Limb (tissue), 2 donors: Measurements from ENCODE around the gene SPIB.
"Not testable (repeated sequence)": the region's sequence is repeated elsewhere in the genome, so short reads cannot be mapped to it uniquely, and the experiment has no call there.

Source experiments
- DNase-seq, 2 donors: peaks; one replicate each; pipeline ENCODE4 v3.0.0-alpha.2; 2016; ENCODE audit errors: extremely low spot score in 2 of 2

SPIB gene

DNA sequence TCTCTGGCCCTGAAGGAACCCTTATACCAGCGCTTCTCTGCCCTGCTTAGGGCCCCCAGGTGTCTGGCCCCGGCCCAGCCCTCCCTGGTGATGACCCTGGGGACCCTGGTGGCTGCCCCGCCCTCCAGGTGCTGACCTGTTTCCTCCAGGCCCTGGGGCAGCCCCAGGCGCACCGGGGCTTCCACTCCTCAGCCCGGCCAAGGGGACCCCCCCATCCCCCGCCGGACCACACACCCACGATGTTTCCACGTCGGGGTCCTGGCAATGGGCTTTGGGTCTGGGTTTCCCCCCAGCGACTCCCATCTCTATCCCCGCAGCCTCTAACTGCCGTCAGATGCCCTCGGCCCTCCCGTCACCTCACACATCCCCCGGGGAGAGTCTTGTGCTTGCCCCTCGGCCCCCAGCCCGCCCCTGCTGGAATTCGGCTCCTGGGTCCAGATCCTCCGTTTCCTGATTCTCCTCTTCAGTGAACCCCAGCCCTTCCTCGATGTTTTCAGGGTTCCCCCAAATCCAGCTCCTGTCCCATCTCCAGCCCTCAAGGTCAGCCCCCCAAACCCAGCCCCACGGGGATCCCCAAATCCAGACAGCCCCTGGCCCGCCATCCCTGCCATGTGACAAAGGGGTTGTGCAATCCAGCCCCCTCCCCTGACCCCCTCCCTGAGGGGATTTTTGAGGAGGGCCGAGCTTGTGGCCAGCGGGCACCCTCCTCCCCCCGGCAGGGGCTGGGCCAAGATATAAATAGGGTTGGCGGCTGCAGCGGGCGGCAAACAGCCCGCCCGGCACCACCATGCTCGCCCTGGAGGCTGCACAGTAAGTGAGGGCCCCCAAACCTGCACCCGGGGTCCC, at the start of gene SPIB:
TSS of gene SPIB (plus strand) at position 763 of the 846 bp plus-strand sequence. CDS start at position 788, 25 bp downstream.
- no peak for DNase-seq

DNA sequence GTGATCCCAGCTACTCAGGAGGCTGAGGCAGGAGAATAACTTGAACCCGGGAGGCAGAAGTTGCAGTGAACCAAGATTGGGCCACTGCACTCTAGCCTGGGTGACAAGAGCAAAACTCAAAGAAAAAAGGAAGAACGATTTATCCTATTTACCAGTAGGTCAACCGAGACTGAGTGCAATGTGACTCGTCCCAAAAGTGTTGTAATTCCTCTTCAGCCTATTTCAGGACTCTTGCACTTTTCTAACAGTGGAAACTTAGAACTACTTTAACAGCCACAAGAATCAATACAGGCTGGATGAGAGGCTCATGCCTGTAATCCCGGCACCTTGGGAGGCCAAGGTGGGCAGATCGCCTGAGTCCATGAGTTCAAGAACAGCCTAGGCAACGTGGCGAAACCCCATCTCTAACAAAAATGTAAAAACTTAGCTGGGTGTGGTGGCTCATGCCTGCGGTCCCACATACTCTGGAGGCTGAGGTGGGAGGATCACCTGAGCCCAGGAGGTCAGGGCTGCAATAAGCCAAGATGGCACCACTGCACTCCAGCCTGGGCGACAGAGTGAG, 46.7 kb upstream of the SPIB start:
- DNase-seq, result no peak

DNA sequence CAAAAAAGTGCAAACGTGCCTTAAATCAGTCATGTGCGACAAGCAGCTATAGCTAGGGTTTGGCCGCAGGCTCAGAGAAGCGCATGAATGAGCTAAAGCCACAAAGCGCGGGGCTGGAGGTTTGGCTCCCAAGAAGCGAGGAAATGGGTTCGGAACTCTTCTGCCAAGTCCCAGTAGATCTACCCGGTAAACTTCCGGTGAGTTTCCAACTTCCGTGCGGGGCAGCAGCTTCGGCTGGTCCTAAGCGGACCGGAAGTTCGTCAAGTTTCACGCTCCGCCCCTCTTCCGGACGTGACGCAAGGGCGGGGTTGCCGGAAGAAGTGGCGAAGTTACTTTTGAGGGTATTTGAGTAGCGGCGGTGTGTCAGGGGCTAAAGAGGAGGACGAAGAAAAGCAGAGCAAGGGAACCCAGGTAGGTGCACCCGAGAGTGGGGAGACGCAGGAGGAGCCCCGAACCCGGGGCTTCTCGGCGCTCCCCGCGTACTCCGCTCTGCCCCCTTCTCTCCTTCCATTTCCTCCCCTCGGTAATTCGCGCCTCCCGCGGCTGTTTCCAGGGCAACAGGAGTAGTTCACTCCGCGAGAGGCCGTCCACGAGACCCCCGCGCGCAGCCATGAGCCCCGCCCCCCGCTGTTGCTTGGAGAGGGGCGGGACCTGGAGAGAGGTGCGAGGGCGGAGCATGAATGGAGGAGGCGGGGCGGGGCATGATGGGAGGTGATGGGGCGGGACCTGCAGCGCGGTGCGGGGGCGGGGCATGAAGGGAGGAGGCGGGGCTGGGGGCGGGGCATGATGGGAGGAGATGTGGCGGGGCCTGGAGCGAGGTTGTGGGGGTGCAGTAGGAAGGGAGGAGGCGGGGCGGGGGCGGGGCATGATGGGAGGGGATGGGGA, 42.3 kb upstream of the SPIB start, which contains the start of gene NR1H2:
TSS of gene NR1H2 (plus strand) at position 292 of the 885 bp plus-strand sequence. CDS start 1,149 bp downstream, outside the sequence.
- DNase-seq, result peak; percentile 96 to 97

DNA sequence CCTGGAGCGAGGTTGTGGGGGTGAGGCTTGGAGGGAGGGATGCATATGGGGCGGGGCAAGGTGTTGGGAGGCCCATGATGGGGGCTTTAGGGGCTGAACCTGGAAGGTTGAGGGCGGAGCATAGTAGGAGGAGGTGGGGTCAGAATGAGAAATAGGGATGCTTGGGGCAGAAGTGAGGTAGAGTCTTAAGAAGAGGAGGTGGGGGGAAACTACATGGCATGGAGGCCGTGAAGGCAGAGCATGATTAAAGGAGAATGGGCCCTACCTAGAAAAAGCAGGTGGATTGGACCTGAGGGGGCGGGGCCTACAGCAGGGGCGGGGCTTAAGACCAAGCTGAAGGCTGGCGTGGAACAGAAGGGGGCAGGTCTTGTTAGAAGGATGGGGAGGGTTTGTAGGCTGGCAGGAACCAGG, 41.7 kb upstream of the SPIB start:
- peak in 1 of 2 donors; percentile 58 for DNase-seq

DNA sequence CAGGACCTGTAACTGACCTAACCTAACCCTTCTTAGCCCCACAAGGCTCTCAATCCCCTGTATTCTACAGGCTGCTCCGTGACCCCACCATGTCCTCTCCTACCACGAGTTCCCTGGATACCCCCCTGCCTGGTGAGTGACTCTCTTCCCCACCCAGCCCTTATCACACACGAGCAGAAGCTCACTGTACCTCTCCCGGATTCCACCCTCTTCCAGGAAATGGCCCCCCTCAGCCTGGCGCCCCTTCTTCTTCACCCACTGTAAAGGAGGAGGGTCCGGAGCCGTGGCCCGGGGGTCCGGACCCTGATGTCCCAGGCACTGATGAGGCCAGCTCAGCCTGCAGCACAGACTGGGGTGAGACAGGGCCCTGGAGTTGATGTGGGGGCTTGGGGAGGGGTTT, 41.2 kb upstream of the SPIB start:
- peak in 1 of 2 donors; percentile 33 for DNase-seq

DNA sequence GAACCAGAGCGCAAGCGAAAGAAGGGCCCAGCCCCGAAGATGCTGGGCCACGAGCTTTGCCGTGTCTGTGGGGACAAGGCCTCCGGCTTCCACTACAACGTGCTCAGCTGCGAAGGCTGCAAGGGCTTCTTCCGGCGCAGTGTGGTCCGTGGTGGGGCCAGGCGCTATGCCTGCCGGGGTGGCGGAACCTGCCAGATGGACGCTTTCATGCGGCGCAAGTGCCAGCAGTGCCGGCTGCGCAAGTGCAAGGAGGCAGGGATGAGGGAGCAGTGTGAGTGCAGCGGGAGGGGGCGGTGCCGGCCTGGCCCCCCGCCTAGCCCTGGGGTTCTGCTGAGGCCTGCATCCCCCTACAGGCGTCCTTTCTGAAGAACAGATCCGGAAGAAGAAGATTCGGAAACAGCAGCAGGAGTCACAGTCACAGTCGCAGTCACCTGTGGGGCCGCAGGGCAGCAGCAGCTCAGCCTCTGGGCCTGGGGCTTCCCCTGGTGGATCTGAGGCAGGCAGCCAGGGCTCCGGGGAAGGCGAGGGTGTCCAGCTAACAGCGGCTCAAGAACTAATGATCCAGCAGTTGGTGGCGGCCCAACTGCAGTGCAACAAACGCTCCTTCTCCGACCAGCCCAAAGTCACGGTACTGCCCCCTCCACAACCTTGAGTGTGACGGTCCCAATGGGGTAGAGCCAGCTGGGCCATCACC, 40.4 kb upstream of the SPIB start:
- DNase-seq, result no peak

DNA sequence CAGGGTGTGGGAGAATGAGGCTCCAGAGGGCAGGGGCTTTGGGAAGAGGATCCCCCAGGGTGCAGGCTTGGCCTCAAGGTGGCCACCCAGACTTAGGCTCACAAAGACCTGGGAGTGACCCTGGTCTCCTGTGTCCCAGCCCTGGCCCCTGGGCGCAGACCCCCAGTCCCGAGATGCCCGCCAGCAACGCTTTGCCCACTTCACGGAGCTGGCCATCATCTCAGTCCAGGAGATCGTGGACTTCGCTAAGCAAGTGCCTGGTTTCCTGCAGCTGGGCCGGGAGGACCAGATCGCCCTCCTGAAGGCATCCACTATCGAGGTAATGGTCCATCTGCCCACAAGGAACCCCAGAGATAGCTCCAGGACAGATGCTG, 39.9 kb upstream of the SPIB start:
- DNase-seq, result no peak

DNA sequence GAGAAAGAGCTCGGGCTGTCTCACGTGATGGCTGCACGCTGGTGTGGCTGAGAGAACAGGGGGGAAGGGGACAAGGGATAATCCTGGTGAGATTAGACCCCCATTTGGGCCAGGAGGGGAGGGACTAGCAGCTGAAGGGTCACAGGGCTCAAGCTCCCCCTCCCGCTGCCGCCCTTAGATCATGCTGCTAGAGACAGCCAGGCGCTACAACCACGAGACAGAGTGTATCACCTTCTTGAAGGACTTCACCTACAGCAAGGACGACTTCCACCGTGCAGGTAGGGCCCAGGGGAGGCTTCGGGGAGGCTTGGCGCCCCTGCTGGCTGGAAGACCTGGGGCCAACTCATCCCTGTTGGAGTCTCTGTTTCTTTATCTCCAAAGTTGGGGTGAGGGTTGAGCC, 39.1 kb upstream of the SPIB start:
- DNase-seq, result no peak

DNA sequence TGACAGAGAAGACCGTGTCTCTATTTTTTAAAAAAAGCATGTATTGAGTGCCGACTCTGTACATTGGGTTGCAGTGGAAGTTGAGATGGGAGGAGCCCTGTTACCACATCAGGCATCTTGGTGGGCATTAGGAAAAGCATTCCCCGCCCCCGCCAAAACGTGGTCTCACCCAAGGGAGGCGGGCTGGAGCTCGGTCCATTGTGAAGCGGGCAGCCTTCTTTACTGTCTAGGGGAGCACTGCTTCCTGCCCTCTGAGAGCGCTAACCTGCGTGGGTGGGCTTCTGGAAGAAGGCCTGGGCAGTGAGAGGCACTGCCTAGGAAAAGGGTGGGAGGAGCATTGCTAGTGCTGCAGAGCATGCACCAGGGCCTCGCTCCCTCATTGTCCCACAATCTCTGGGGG, 38.6 kb upstream of the SPIB start:
- no peak for DNase-seq

DNA sequence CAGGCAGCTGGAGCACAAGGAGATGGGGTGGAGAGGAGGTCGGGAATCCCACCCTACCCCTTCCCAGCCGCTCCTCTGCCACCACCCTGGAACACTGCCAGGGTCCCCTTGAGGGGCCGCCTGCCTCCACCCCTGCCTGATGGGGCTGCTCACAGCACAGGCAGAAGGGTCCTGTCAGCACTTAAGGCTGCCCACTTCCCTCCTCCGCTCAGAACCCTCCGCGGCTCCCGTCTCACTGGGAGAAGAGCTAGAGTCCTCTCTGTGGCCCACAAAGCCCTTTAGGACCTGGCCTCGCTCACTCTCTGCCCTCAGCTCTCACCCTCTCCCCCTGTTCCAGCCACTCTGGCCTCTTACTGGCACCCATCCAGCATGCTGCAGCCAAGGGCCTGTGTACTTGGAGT, 38.0 kb upstream of the SPIB start:
- DNase-seq, result no peak

DNA sequence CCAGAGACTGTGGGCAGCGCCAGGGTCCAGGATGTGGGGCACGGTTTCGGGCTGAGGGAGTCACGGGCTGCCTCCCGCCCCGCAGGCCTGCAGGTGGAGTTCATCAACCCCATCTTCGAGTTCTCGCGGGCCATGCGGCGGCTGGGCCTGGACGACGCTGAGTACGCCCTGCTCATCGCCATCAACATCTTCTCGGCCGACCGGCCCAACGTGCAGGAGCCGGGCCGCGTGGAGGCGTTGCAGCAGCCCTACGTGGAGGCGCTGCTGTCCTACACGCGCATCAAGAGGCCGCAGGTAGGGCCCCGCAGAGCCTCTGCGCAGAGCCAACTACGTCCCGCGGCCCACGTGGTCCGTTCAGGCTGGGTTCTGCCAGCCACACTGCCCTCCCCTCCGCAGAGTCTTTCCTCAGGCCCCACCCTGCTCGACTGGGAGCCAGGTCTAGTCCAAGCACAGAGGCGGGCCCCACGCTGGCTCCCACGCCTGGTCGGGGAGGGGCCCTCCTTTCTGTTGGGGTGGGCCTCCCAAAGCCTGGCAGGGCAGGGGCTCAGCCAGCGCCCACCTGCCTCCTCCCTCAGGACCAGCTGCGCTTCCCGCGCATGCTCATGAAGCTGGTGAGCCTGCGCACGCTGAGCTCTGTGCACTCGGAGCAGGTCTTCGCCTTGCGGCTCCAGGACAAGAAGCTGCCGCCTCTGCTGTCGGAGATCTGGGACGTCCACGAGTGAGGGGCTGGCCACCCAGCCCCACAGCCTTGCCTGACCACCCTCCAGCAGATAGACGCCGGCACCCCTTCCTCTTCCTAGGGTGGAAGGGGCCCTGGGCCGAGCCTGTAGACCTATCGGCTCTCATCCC, 36.6 kb upstream of the SPIB start:
- no peak for DNase-seq

DNA sequence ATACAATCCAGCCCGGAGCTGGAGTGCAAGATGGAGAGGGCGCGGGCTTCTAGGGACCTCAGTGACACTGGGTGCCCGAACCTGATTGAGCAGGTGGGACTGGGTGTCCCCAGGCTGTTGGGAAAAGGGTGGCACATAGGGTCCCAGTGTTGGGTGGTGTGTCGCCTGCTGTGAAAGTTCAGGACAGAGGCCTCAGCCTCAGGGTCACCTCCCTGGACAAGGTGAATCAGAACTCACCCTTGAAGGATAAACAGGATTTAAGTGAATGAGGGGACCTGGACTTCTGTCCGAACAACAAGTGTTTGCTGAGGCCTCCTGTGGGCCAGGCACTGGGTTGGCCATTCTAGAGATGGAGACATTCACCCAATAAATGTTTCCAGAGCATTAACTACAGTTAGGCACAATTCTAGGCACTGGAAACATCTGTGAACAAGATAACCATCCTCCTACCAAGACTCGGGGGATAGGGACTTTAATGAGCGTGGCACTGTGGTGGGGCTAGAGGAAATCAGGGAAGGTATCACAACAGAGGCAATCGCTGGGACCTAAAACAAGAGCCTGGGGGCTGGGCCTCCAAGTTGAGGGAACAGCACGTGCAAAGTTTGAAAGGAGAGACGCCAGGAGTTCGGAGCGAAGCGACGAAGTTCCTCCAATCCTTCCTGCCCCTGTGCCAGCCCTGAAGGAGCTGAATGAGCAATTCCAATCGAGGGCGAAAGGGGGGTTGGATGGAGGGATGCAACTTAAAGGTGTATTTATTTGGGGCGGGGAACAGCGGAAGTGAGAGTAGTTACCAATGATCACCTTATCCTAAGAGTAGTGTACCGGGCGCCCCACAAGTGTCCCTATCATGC, 35.5 kb upstream of the SPIB start:
- DNase-seq, result peak in 1 of 2 donors; percentile 7

DNA sequence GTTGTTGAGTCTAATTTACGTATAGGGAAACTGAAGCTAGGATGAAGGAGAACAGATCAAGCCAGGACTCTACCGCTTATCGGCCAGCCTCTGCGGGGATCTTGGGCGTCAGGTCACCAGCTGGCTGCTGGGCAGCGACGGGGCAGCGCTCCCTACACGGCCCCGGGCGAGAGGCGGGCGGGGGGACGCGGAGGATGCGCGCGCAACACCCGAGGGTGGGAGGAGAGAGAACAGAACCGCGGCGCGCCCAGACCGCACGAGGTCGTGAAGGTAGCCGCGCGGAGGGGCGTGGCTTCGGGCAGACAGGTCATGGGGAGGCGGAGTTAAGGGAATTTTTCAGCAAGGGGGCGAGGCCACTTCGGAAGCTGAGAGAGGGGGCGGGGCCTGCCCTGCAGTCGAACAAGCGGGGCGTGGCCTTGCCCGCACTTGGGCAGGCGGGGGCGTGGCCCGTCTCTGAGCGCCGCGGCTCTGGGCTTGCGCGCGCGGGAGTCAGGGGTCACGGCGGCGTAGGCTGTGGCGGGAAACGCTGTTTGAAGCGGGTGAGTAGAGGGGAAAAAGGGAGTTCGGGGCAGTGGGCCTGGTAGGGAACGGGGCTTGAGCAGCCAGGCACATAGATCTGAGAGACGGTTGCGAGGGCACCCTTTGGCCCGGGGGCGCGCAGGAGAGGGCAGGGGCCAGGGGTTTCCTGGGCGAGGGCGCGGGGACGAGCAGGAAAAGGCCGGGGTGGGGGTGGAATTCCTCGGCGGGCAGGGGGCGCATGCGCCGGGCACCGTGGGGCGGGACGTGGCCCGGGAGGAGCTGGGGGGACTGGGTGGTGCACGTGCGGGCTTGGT, 34.7 kb upstream of the SPIB start, which contains the start of gene POLD1:
TSS of gene POLD1 (plus strand) at position 496 of the 833 bp plus-strand sequence. CDS start 14,505 bp downstream, outside the sequence.
- DNase-seq, result peak; percentile 97 to 99

DNA sequence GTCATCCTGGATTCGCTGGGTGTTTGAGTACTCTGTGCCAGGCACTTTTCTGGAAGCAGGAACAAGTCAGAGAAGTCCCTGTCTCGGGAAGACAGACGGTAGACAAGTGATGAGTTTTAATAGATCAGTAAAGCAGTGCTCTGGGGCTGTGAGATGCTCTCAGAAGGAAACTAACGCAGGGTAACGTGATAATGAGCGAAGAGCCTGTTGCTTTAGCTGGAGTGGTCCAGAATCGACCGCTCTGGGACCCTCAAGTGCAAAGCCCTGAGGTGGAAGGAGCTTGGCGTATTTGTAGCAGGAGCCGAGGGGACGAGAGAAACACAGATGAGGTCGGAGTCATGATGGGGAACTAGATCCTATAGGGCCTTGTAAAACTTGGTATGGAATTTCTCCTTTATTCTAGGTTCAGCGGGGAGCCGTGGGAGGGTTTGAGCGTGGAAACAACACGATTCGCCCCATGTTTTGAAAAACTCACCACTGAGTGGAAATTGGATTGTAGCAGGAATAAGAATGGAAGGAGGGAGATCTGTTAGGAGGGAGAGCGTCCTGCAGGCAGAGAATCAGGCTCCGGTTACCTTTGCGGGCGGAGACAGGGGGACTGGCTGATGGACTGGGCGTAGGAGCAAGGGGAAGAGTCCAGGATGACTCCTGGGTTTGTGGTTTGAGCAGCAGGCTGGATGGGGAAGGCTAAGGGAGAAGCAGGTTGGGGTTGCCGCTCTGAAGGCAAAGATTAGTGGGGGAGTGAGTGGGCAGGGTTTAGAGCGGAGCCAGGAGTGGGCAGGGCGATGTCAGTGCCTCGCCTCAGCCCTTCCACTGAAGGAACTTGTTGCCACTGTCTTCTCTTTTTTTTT, 33.8 kb upstream of the SPIB start:
- no peak for DNase-seq

DNA sequence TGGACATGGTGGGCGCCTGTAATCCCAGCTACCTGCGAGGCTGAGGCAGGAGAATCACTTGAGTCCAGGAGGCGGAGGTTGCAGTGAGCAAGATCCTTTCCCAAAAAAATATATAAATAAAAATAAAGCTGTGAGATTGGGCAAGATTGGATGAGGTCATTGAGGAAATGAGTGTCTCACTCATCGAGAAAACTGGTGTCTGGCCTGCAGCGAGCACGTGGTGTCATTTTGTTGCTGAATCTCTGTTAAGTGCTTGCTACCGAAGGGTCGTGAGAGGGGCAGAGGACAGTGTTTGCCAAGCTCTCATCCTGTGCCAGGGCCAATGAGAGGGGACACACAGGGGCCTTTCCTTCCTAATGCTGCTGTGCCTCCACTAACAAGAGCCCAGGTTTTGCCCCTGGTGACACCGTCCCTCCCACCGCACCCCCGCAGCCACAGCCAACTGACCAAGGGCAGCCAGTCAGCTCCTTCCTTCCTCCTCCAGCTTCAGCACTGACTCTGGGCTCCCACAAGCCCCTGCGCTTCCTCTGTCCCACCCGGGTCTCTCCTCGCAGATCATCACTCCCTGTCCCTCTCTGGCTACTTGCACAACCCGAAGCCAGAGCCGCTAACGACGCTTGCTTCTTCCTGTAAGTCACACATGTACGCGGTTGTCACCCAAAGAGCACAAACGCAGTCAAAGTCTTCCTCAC, 31.4 kb upstream of the SPIB start:
- no peak for DNase-seq

DNA sequence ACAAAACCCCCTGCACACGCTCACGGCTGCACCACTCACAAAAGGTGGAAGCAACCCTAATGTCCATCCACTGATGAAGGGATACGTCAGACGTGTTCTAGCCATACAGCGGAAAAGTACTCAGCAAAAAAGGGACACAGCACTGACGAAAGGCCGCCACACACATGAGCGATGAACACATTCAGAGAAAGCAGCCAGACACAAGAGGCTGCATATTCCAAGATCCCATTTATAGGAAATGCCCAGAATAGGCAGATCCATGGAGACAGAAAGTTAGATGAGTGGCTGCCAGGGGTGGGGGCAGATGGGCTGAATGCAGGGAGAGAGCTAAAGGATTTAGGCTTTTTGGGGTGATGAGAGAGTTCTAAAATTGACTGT, 30.9 kb upstream of the SPIB start:
- DNase-seq, result no peak

DNA sequence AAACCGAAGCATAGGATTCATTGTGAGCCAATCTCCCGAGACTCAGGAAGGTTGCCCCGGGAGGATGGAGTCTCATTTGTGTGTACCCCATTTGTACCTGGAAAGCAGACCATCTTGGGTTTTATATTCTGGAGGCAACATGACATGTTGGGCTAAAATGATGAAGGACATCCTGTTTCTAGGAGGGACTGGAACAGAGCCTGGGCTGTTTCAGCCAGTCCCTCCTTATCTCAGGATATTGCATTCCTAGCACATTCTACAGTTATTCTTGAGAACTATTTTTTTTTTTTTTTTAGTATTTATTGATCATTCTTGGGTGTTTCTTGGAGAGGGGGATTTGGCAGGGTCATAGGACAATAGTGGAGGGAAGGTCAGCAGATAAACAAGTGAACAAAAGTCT, 28.4 kb upstream of the SPIB start:
- DNase-seq, result not testable (repeated sequence)
